ENCODE results near the gene FSTL3. TPM values are rescaled to one million over a fixed set of nuclear protein-coding genes. Genes with fewer than 3 reads are reported as not detected.

FSTL3 gene
- total RNA-seq, 2 experiments from 2014 or later, result 9.3 to 9.8 TPM

DNA sequence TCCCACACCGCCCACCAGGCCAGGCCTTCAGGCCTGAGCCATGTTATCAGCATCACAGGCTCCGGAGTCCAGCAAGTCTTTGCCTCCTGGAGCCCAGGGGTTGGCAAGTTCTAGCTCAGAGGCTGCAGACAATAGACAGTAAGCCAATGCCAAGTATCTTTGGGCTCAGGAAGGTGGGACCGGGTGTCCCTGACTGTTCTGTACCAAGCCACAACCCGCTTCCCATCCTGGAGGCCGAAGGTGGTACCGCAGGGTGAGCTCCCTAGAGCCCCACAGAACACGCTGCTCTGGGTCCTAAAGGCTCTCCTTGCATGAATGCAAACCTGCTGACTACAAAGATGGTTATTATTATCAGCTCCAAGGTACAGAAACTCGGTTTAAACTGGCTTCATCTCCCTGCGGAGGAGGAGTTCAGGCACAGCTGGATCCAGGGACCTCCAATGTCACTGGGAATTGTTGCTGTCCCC lies 5.5 kb upstream of the FSTL3 start:
- Mint-ChIP-seq H3K36me3 (ENCODE audit: low read depth) (no peaks in the 10 kb centered on the region), H3K9me3 (no peaks in the 10 kb centered on the region), H3K4me1 (ENCODE audit: low read depth) (peaks cover 3% of the 10 kb centered on the region), H3K27ac (no peak overlapping the region), H3K27me3 (ENCODE audit: low read depth) (peaks cover 13% of the 10 kb centered on the region), H3K4me3 (no peak overlapping the region)
- no peak for DNase-seq
- CTCF ChIA-PET, result interaction anchor here (2.1 kb wide), 1 partner anchor 63 kb away, joined by 7 read pairs; no protein-coding TSS in a partner anchor
- intact Hi-C loops (cut with micrococcal nuclease), result no loop called here

- CTCF ChIA-PET, result no interaction called here
- H3K4me1 Mint-ChIP-seq (ENCODE audit: low read depth), result peaks cover 11% of the 10 kb centered on the region
- H3K9me3 Mint-ChIP-seq, result no peaks in the 10 kb centered on the region
- no peak overlapping the region for H3K4me3 Mint-ChIP-seq
- intact Hi-C loops (cut with micrococcal nuclease), result no loop called here
- H3K36me3 Mint-ChIP-seq (ENCODE audit: low read depth), result no peaks in the 10 kb centered on the region
- peaks cover 16% of the 10 kb centered on the region for H3K27me3 Mint-ChIP-seq (ENCODE audit: low read depth)
- no peak overlapping the region for H3K27ac Mint-ChIP-seq
- DNase-seq, result no peak
Observed at GRCh38 chr19:674282-675151, 1.7 kb upstream of the FSTL3 start.

DNA sequence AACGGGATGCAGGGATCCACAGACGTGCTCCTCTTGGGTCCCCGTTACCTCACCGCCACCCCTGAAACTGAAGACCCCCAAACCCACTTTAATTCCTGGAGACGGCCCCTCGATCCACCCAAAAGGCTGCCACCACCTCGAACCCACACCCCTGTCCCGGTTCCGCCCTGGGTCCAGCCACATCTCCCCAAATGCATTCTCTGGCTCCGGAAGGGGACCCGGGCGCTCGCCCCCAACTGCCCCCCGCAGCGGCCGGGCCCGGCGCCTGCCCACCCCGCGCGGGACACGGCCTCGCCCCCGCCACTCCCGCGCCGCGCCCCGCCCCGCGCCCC lies 219 bp upstream of the FSTL3 start:
- peaks cover 13% of the 10 kb centered on the region for H3K4me1 Mint-ChIP-seq (ENCODE audit: low read depth)
- H3K4me3 Mint-ChIP-seq, result no peak overlapping the region
- H3K9me3 Mint-ChIP-seq, result no peaks in the 10 kb centered on the region
- CTCF ChIA-PET, result no interaction called here
- no peaks in the 10 kb centered on the region for H3K36me3 Mint-ChIP-seq (ENCODE audit: low read depth)
- intact Hi-C loops (cut with micrococcal nuclease), result no loop called here
- no peak overlapping the region for H3K27ac Mint-ChIP-seq
- peaks cover 16% of the 10 kb centered on the region for H3K27me3 Mint-ChIP-seq (ENCODE audit: low read depth)
- DNase-seq, result no peak

GRCh38 chr19:677201-677600 lies 1.0 kb downstream of the FSTL3 start:
- H3K36me3 Mint-ChIP-seq (ENCODE audit: low read depth), result no peaks in the 10 kb centered on the region
- H3K9me3 Mint-ChIP-seq, result no peaks in the 10 kb centered on the region
- peaks cover 13% of the 10 kb centered on the region for H3K4me1 Mint-ChIP-seq (ENCODE audit: low read depth)
- H3K27me3 Mint-ChIP-seq (ENCODE audit: low read depth), result peaks cover 16% of the 10 kb centered on the region
- no peak for DNase-seq
- CTCF ChIA-PET, result interaction anchor here (1.1 kb wide), 1 partner anchor 13 kb away, joined by 3 read pairs; no protein-coding TSS in a partner anchor
- H3K27ac Mint-ChIP-seq, result no peak overlapping the region
- intact Hi-C loops (cut with micrococcal nuclease), result no loop called here
- H3K4me3 Mint-ChIP-seq, result no peak overlapping the region

DNA sequence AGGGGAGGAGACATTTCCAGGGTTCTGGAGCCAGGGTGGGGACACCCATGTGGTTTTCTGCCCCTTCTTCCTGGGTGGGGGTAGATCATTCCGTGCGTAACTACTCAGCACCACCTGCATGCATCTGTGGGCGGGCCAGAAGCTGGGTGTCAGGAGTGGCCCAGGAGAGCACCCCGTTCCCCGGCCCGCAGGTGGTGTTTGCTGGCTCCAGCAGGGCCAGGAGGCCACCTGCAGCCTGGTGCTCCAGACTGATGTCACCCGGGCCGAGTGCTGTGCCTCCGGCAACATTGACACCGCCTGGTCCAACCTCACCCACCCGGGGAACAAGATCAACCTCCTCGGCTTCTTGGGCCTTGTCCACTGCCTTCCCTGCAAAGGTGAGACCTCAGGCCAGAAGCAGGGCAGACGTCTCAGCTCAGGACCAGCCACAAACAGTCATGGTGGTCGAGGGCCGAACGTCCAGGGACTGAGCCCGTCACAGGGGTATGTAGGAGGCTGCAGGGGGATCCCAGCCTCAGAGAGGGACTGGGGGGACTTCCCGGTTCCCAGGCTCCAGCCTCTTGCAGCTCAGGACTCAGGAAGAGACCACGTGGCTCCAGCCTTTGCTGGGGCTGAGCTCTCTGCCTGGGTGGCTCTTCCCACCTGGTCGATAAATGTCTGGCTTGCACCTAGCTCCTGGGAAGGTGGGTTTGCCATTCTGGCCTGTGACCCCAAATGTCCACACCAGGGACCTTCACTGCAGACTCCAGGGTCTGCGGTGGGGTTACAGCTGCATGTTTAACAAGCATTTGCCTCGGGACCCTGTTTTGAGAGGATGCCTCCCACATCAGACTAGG lies 1.6 kb downstream of the FSTL3 start:
- Mint-ChIP-seq H3K27me3 (ENCODE audit: low read depth) (peaks cover 16% of the 10 kb centered on the region), H3K4me3 (no peak overlapping the region), H3K4me1 (ENCODE audit: low read depth) (peaks cover 13% of the 10 kb centered on the region), H3K27ac (no peak overlapping the region), H3K9me3 (no peaks in the 10 kb centered on the region), H3K36me3 (ENCODE audit: low read depth) (no peaks in the 10 kb centered on the region)
- CTCF ChIA-PET, result interaction anchor here (1.1 kb wide), 1 partner anchor 14 kb away, joined by 3 read pairs; no protein-coding TSS in a partner anchor
- intact Hi-C loops (cut with micrococcal nuclease), result no loop called here
- DNase-seq, result no peak

DNA sequence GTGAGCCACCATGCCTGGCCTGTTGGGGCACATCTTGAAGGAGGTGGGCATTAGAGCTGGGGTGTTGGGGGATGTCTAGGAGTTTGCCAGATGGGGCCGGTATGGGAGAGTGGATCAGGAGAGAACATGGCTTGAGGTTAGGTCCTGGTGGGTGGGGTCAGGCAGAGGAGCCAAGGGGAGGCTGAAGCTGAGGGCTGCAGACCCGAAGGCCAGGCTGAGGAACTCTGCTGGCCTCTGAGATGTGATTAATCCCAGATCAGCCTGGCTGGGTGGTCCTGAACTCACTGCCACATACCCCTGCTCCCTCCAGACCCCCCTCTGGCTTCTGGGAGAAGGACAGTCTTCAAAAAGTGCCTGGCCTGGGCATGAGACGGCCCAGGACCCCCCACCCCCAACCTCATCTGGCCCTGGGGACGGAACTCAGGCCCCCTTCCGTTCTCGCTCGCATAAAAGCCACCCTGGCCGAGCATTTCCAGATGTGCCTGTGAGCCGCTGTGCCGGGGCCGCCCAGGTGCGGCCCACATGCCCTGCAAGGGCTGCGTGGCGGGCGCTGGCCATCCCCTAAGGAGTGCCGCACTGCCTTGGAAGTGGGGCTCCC lies 2.7 kb downstream of the FSTL3 start:
- H3K27ac Mint-ChIP-seq, result no peak overlapping the region
- H3K9me3 Mint-ChIP-seq, result no peaks in the 10 kb centered on the region
- no peaks in the 10 kb centered on the region for H3K36me3 Mint-ChIP-seq (ENCODE audit: low read depth)
- H3K4me1 Mint-ChIP-seq (ENCODE audit: low read depth), result peaks cover 13% of the 10 kb centered on the region
- intact Hi-C loops (cut with micrococcal nuclease), result no loop called here
- H3K4me3 Mint-ChIP-seq, result peak overlapping the region; percentile 75
- no peak for DNase-seq
- CTCF ChIA-PET, result no interaction called here
- H3K27me3 Mint-ChIP-seq (ENCODE audit: low read depth), result peaks cover 12% of the 10 kb centered on the region

- peak overlapping the region; percentile 94 for H3K4me3 Mint-ChIP-seq
- H3K36me3 Mint-ChIP-seq (ENCODE audit: low read depth), result no peaks in the 10 kb centered on the region
- CTCF ChIA-PET, result interaction anchor here (0.8 kb wide), 1 partner anchor 48 kb away, joined by 3 read pairs; no protein-coding TSS in a partner anchor
- H3K27ac Mint-ChIP-seq, result peak overlapping the region; percentile 78
- intact Hi-C loops (cut with micrococcal nuclease), result loop anchor here (1.0 to 2.0 kb wide), 7 partner anchors 16 to 424 kb away; partner anchors contain the start of genes BSG, GPX4, PTBP1 and RNF126
- H3K27me3 Mint-ChIP-seq (ENCODE audit: low read depth), result peaks cover 10% of the 10 kb centered on the region
- peaks cover 13% of the 10 kb centered on the region for H3K4me1 Mint-ChIP-seq (ENCODE audit: low read depth)
- no peaks in the 10 kb centered on the region for H3K9me3 Mint-ChIP-seq
- DNase-seq, result peak; percentile 61
Observed at GRCh38 chr19:679418-680286, 3.5 kb downstream of the FSTL3 start.

- H3K4me3 Mint-ChIP-seq, result peak overlapping the region; percentile 94
Observed at GRCh38 chr19:680287-681028, 4.3 kb downstream of the FSTL3 start.

GRCh38 chr19:681029-682019 lies 5.1 kb downstream of the FSTL3 start:
- H3K4me1 Mint-ChIP-seq (ENCODE audit: low read depth), result peaks cover 7% of the 10 kb centered on the region
- CTCF ChIA-PET, result interaction anchor here (0.6 to 0.7 kb wide), 2 partner anchors 27 to 792 kb away, joined by 3 to 6 read pairs; no protein-coding TSS in a partner anchor
- peak; percentile 94 for DNase-seq
- no peaks in the 10 kb centered on the region for H3K9me3 Mint-ChIP-seq
- no peaks in the 10 kb centered on the region for H3K36me3 Mint-ChIP-seq (ENCODE audit: low read depth)
- intact Hi-C loops (cut with micrococcal nuclease), result loop anchor here (2.0 kb wide), 1 partner anchor 227 kb away; no protein-coding TSS in a partner anchor
- H3K27me3 Mint-ChIP-seq (ENCODE audit: low read depth), result no peaks in the 10 kb centered on the region
- no peak overlapping the region for H3K27ac Mint-ChIP-seq
- H3K4me3 Mint-ChIP-seq, result peak overlapping the region; percentile 94

More at GRCh38 chr19:680287-681028, 4.3 kb downstream of the FSTL3 start:
- H3K9me3 Mint-ChIP-seq, result no peaks in the 10 kb centered on the region
- intact Hi-C loops (cut with micrococcal nuclease), result loop anchor here (1.0 to 2.0 kb wide), 7 partner anchors 17 to 423 kb away; partner anchors contain the start of genes BSG, GPX4, PTBP1 and RNF126
- peak overlapping the region; percentile 99 for H3K27ac Mint-ChIP-seq
- peaks cover 11% of the 10 kb centered on the region for H3K4me1 Mint-ChIP-seq (ENCODE audit: low read depth)
- CTCF ChIA-PET, result interaction anchor here (0.6 to 0.8 kb wide), 3 partner anchors 25 to 793 kb away, joined by 3 read pairs; no protein-coding TSS in a partner anchor
- peak; percentile 100 for DNase-seq
- no peaks in the 10 kb centered on the region for H3K36me3 Mint-ChIP-seq (ENCODE audit: low read depth)
- peaks cover 5% of the 10 kb centered on the region for H3K27me3 Mint-ChIP-seq (ENCODE audit: low read depth)
